Tibial artery (tissue), 4 donors: ENCODE measurements around the gene AFF4.

ENCODE experiments used
- DNase-seq, 2 donors: peaks; one replicate each; pipeline ENCODE4 v3.0.0-alpha.2; 2019
- H3K27ac ChIP-seq, 2 donors: fragments of 200-600 bp; sonication (generic) in 1 of 2; 1 replicate in 1 of 2; 2 replicates in 1 of 2; pipeline ENCODE4 v1.5.1; 2018 to 2019; ENCODE audit warnings: mild to moderate bottlenecking in 1 of 2
- H3K27me3 ChIP-seq, 2 donors: fragments of 200-600 bp; sonication (generic) in 1 of 2; one replicate each; pipeline versions ENCODE4 v1.5.1 to v1.6.0; 2016 to 2019
- H3K36me3 ChIP-seq, 3 donors: fragments of 200-600 bp; sonication (generic) in 2 of 3; one replicate each; pipeline ENCODE4 v1.5.1; 2016 to 2019; ENCODE audit warnings: mild to moderate bottlenecking in 2 of 3
- H3K4me1 ChIP-seq, 4 donors: fragments of 200-600 bp; sonication (generic) in 2 of 4; 1 replicate in 3 of 4; 2 replicates in 1 of 4; pipeline ENCODE4 v1.5.1; 2016 to 2019
- H3K4me3 ChIP-seq, 2 donors: fragments of 200-600 bp; sonication (generic) in 1 of 2; 1 replicate in 1 of 2; 2 replicates in 1 of 2; pipeline ENCODE4 v1.5.1; 2018 to 2019; ENCODE audit warnings: mild to moderate bottlenecking in 2 of 2
- H3K9me3 ChIP-seq, 3 donors: fragments of 200-600 bp; sonication (generic) in 1 of 3; one replicate each; pipeline ENCODE4 v1.5.1; 2016 to 2019
- CTCF ChIP-seq, 2 experiments: fragments of 200-600 bp in 1 of 2; fragments of 450-650 bp in 1 of 2; IDR thresholded peaks; one replicate each; pipeline ENCODE4 v1.5.1; 2017 to 2019; ENCODE audit warnings: antibody characterized with exemption in 2 of 2, mild to moderate bottlenecking in 1 of 2, moderate library complexity in 1 of 2
- intact Hi-C: fragments of 100-400 bp; cut with DNase I; formaldehyde crosslinking; loops from one replicate; pipeline ENCODE4 v1.15.0; 2023; ENCODE audit warnings: low total_unique reads

Gene AFF4

GRCh38 chr5:132872788-132873118 lies 90.7 kb downstream of the AFF4 start:
- H3K27ac ChIP-seq = no peak overlapping the region
- TF ChIP-seq CTCF (IDR thresholded peaks at IDR 0.05) = no peak
- intact Hi-C loops = no loop called here

DNA sequence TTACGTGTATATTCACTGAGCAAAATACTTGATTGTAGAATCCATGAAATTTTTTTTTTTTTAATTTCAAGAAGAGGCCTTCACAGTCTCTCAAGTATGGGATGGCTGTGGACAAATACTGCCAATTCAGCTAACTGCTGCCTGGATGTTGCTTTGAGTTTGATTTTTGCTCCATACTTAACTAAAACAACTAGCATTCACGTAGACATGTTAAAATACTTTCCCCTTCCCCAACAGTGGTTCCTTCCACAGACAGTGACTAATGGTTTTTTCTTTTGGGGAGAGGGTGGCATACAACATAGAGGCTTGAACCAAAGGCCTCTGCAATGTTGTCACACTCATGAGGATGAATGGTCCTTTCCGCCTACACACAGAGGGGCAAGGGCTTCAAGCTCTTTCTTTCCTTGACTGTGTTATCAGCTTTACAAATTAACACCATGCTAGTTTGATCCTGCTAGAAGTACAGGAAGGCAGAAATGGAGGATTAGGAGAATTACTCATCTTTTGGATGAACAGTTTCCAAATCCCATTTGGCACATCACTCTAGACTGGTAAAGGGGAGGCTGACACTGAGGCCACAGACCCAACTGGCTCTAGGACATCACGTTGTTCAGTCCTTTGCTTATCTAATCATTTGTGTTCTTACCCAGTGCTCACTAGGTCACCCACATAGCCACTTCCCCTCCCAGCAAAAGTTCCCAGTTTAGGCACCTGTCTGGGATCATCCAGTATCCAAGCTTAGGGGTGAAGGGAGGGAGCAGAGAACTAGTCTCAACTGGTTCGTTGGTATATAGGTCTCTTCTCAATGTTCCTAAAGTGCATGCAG lies 91.8 kb downstream of the AFF4 start:
- H3K4me3 ChIP-seq = no peak overlapping the region
- no peak for DNase-seq
- no peak overlapping the region for H3K27ac ChIP-seq
- intact Hi-C loops = no loop called here
- no peaks in the 10 kb centered on the region for H3K9me3 ChIP-seq
- peaks cover 0 to 28% (median 15%) of the 10 kb centered on the region in 4 donors for H3K4me1 ChIP-seq
- H3K27me3 ChIP-seq = no peaks in the 10 kb centered on the region
- TF ChIP-seq CTCF (IDR thresholded peaks at IDR 0.05) = no peak
- H3K36me3 ChIP-seq = peaks cover 13 to 50% (median 39%) of the 10 kb centered on the region in 3 donors

More at GRCh38 chr5:132872788-132873118, 90.7 kb downstream of the AFF4 start:
- no peak overlapping the region for H3K4me3 ChIP-seq
- no peak for DNase-seq
- H3K4me1 ChIP-seq = peaks cover 0 to 26% (median 6%) of the 10 kb centered on the region in 4 donors
- H3K36me3 ChIP-seq = peaks cover 13 to 55% (median 38%) of the 10 kb centered on the region in 3 donors
- H3K9me3 ChIP-seq = no peaks in the 10 kb centered on the region
- H3K27me3 ChIP-seq = no peaks in the 10 kb centered on the region

DNA sequence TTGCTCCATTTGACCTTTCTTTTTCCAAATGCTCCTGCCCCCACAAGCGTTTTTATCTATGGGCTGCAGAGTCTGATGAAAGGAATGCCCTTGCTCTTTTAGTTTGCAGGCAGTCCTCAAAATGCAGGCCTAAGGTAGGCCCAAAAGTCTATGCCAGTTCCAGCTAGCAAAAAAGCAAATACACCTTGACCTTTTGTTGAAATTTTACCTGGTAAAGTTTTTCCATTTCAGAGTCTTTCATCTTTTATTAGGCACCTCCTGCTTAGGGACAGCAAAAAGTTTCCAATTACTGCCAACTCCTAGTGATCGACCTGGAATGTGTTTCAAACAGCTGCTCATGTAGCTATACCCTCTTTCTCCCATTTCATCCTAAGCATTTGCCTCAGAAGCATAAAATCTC lies 92.6 kb downstream of the AFF4 start:
- Histone ChIP-seq H3K27me3 (no peaks in the 10 kb centered on the region), H3K4me1 (peaks cover 0 to 22% (median 14%) of the 10 kb centered on the region in 4 donors), H3K36me3 (peaks cover 13 to 45% (median 39%) of the 10 kb centered on the region in 3 donors), H3K4me3 (no peak overlapping the region), H3K9me3 (no peaks in the 10 kb centered on the region), H3K27ac (no peak overlapping the region)
- intact Hi-C loops = no loop called here
- no peak for DNase-seq
- no peak for TF ChIP-seq CTCF (IDR thresholded peaks at IDR 0.05)

DNA sequence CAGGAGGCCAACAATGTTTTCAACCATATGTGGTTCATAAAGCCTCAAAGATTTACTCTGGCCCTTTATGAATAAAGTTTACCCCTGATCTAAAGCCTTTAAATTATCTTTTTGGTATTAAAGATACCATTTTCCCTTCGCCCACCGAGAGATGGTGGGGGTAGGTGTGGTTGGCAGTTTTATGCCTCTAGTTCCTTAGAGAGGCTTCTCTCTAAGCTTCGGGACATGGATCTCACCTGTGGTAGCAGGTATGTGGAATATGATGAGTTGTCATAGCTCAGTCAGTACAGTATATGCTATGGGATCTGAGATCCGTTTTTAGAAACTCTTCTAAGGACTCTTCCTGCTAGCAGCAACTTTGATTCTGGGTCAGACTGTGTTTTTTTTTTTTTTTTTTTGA lies 94.7 kb downstream of the AFF4 start:
- DNase-seq = no peak
- TF ChIP-seq CTCF (IDR thresholded peaks at IDR 0.05) = no peak
- Histone ChIP-seq H3K9me3 (no peaks in the 10 kb centered on the region), H3K27me3 (no peaks in the 10 kb centered on the region), H3K4me3 (no peak overlapping the region), H3K27ac (no peak overlapping the region), H3K4me1 (peaks cover 0 to 27% (median 16%) of the 10 kb centered on the region in 4 donors), H3K36me3 (peaks cover 8 to 35% (median 32%) of the 10 kb centered on the region in 3 donors)
- intact Hi-C loops = no loop called here

GRCh38 chr5:132867046-132867451 lies 96.4 kb downstream of the AFF4 start:
- DNase-seq = no peak
- peaks cover 5 to 33% (median 29%) of the 10 kb centered on the region in 3 donors for H3K36me3 ChIP-seq
- no peak for TF ChIP-seq CTCF (IDR thresholded peaks at IDR 0.05)
- peak overlapping the region; percentile 90 to 95 for H3K27ac ChIP-seq
- peak overlapping the region; percentile 66 to 70 for H3K4me3 ChIP-seq
- peaks cover 0 to 18% (median 12%) of the 10 kb centered on the region in 4 donors for H3K4me1 ChIP-seq
- intact Hi-C loops = no loop called here
- H3K9me3 ChIP-seq = no peaks in the 10 kb centered on the region
- no peaks in the 10 kb centered on the region for H3K27me3 ChIP-seq
